ENCODE data around the gene PPIB. TPM values are rescaled to one million over a fixed set of nuclear protein-coding genes. Genes with fewer than 3 reads are reported as not detected.

The PPIB gene
- 100 to 1,000 TPM; 168 to 290 (median 214) TPM for total RNA-seq

- WGBS, 2 donors, result 1 to 3% methylated on average over 26 to 33 of the region's 69 CpGs
- peak within 1 kb of the TSS; percentile 40 to 88 (median 84) for H3K27ac ChIP-seq
- H3K4me1 ChIP-seq, result peaks cover 0 to 47% (median 33%) of the 10 kb centered on the region in 4 donors
- no peaks in the 10 kb centered on the region for H3K9me3 ChIP-seq
- H3K27me3 ChIP-seq, result no peaks in the 10 kb centered on the region
- peaks cover 0 to 36% (median 23%) of the 10 kb centered on the region in 3 donors for H3K36me3 ChIP-seq
- TF ChIP-seq CTCF (IDR thresholded peaks at IDR 0.05), result peak; percentile 35 to 66 (median 49)
- peak; percentile 83 to 84 for TF ChIP-seq EP300 (IDR thresholded peaks at IDR 0.05)
- peak; percentile 77 to 78 for TF ChIP-seq POLR2A (IDR thresholded peaks at IDR 0.05)
- H3K4me3 ChIP-seq, result peak within 1 kb of the TSS; percentile 53 to 81 (median 70)
- DNase-seq (ENCODE audit: low spot score in 2 of 2), result peak; percentile 91 to 93
Observed at GRCh38 chr15:64162869-64163658, at the start of gene PPIB. Gene PPIB (minus strand): TSS chr15:64163022. CDS start chr15:64162986, 36 bp downstream.

- no peak for DNase-seq (ENCODE audit: low spot score in 2 of 2)
- H3K9me3 ChIP-seq, result no peaks in the 10 kb centered on the region
- no peak overlapping the region for H3K27ac ChIP-seq
- no peaks in the 10 kb centered on the region for H3K27me3 ChIP-seq
- TF ChIP-seq CTCF (IDR thresholded peaks at IDR 0.05) (no peak), EP300 (IDR thresholded peaks at IDR 0.05) (no peak), POLR2A (IDR thresholded peaks at IDR 0.05) (no peak)
- H3K36me3 ChIP-seq, result peaks cover 0 to 40% (median 0%) of the 10 kb centered on the region in 3 donors
- H3K4me1 ChIP-seq, result peaks cover 0 to 5% (median 0%) of the 10 kb centered on the region in 4 donors
- no peak overlapping the region for H3K4me3 ChIP-seq
- 92 to 97% methylated on average over 2 of the region's 2 CpGs for WGBS, 2 donors
Observed at GRCh38 chr15:64211696-64212095, 48.9 kb upstream of the PPIB start.

GRCh38 chr15:64210371-64210770 lies 47.5 kb upstream of the PPIB start:
- Histone ChIP-seq H3K4me3 (no peak overlapping the region), H3K4me1 (no peaks in the 10 kb centered on the region), H3K27me3 (no peaks in the 10 kb centered on the region), H3K27ac (no peak overlapping the region), H3K36me3 (peaks cover 0 to 46% (median 0%) of the 10 kb centered on the region in 3 donors), H3K9me3 (no peaks in the 10 kb centered on the region)
- TF ChIP-seq EP300 (IDR thresholded peaks at IDR 0.05) (no peak), POLR2A (IDR thresholded peaks at IDR 0.05) (no peak), CTCF (IDR thresholded peaks at IDR 0.05) (no peak)
- DNase-seq (ENCODE audit: low spot score in 2 of 2), result no peak
- 60 to 69% methylated on average over 2 of the region's 2 CpGs for WGBS, 2 donors

GRCh38 chr15:64209680-64210334 lies 47.0 kb upstream of the PPIB start:
- H3K4me1 ChIP-seq, result no peaks in the 10 kb centered on the region

More at GRCh38 chr15:64209680-64210334, 47.0 kb upstream of the PPIB start:
- WGBS, 2 donors, result 40 to 43% methylated on average over 3 of the region's 3 CpGs
- Histone ChIP-seq H3K36me3 (peaks cover 0 to 49% (median 0%) of the 10 kb centered on the region in 3 donors), H3K27ac (no peak overlapping the region), H3K4me3 (no peak overlapping the region), H3K9me3 (no peaks in the 10 kb centered on the region), H3K27me3 (no peaks in the 10 kb centered on the region)
- no peak for TF ChIP-seq EP300 (IDR thresholded peaks at IDR 0.05)
- TF ChIP-seq POLR2A (IDR thresholded peaks at IDR 0.05), result no peak
- TF ChIP-seq CTCF (IDR thresholded peaks at IDR 0.05), result peak in 4 of 5 experiments; percentile 20 to 52 (median 34)
- no peak for DNase-seq (ENCODE audit: low spot score in 2 of 2)
